ENCODE data around the gene ZNF12. TPM values are rescaled to one million over a fixed set of nuclear protein-coding genes. Genes with fewer than 3 reads are reported as not detected.

ZNF12 gene
- total RNA-seq, 6 experiments from 2014 or later = 12.7 to 15.1 (median 13.9) TPM

- no peak for TF ChIP-seq CTCF (IDR thresholded peaks at IDR 0.05)
- Mint-ChIP-seq H3K27ac (no peak overlapping the region), H3K4me3 (no peak overlapping the region), H3K36me3 (ENCODE audit: low read depth) (peaks cover 25% of the 10 kb centered on the region), H3K4me1 (ENCODE audit: low read depth) (no peaks in the 10 kb centered on the region), H3K9me3 (peaks cover 16% of the 10 kb centered on the region), H3K27me3 (ENCODE audit: insufficient read depth) (no peaks in the 10 kb centered on the region)
- DNase-seq = no peak
These were observed 60.3 kb downstream of the ZNF12 start for GRCh38 chr7:6646465-6646864.

- no peak for TF ChIP-seq CTCF (IDR thresholded peaks at IDR 0.05)
- Mint-ChIP-seq H3K4me3 (no peak overlapping the region), H3K27ac (no peak overlapping the region), H3K27me3 (ENCODE audit: insufficient read depth) (no peaks in the 10 kb centered on the region), H3K4me1 (ENCODE audit: low read depth) (peaks cover 5% of the 10 kb centered on the region; the same call in 1 of the 2 replicates), H3K36me3 (ENCODE audit: low read depth) (peaks cover 14% of the 10 kb centered on the region), H3K9me3 (no peaks in the 10 kb centered on the region)
- DNase-seq = no peak
These were observed 62.0 kb downstream of the ZNF12 start for GRCh38 chr7:6644728-6645127.

GRCh38 chr7:6643915-6644625, 62.7 kb downstream of the ZNF12 start:
- TF ChIP-seq CTCF (IDR thresholded peaks at IDR 0.05) = no peak
- Mint-ChIP-seq H3K9me3 (no peaks in the 10 kb centered on the region), H3K4me1 (ENCODE audit: low read depth) (peaks cover 9% of the 10 kb centered on the region), H3K4me3 (no peak overlapping the region), H3K27me3 (ENCODE audit: insufficient read depth) (no peaks in the 10 kb centered on the region), H3K27ac (no peak overlapping the region), H3K36me3 (ENCODE audit: low read depth) (peaks cover 14% of the 10 kb centered on the region)
- no peak for DNase-seq

GRCh38 chr7:6642861-6643640, 63.7 kb downstream of the ZNF12 start:
- H3K27ac Mint-ChIP-seq = no peak overlapping the region
- no peaks in the 10 kb centered on the region for H3K27me3 Mint-ChIP-seq (ENCODE audit: insufficient read depth)
- H3K9me3 Mint-ChIP-seq = no peaks in the 10 kb centered on the region
- no peak overlapping the region for H3K4me3 Mint-ChIP-seq
- peaks cover 19% of the 10 kb centered on the region for H3K4me1 Mint-ChIP-seq (ENCODE audit: low read depth)
- no peak for DNase-seq
- no peak for TF ChIP-seq CTCF (IDR thresholded peaks at IDR 0.05)
- peaks cover 18% of the 10 kb centered on the region for H3K36me3 Mint-ChIP-seq (ENCODE audit: low read depth)

- TF ChIP-seq CTCF (IDR thresholded peaks at IDR 0.05) = no peak
- Mint-ChIP-seq H3K4me1 (ENCODE audit: low read depth) (peaks cover 22% of the 10 kb centered on the region), H3K27me3 (ENCODE audit: insufficient read depth) (no peaks in the 10 kb centered on the region), H3K36me3 (ENCODE audit: low read depth) (peaks cover 18% of the 10 kb centered on the region), H3K9me3 (no peaks in the 10 kb centered on the region), H3K27ac (no peak overlapping the region; the same call in 1 of the 2 replicates), H3K4me3 (no peak overlapping the region)
- DNase-seq = no peak
These were observed 64.4 kb downstream of the ZNF12 start for GRCh38 chr7:6642239-6642839.
